Measurements from ENCODE around the gene MRPL28.

The MRPL28 gene

GRCh38 chr16:340370-341091 is 29.8 kb downstream of the MRPL28 start:
- Histone ChIP-seq H3K36me3 (ENCODE audit: low read length) (no peaks in the 10 kb centered on the region), H3K9ac (ENCODE audit: low read length) (no peak overlapping the region), H3F3A (ENCODE audit: insufficient read depth) (no peaks in the 10 kb centered on the region), H3K27ac (ENCODE audit: low read depth, low read length) (no peak overlapping the region), H3K4me2 (ENCODE audit: low read depth, low read length, poor library complexity, severe bottlenecking) (no peak overlapping the region), H3K79me2 (ENCODE audit: insufficient read depth, low read length) (peaks cover 47% of the 10 kb centered on the region), H3K27me3 (ENCODE audit: low read length) (no peaks in the 10 kb centered on the region), H4K20me1 (ENCODE audit: low read depth, low read length) (no peaks in the 10 kb centered on the region), H3K4me3 (ENCODE audit: insufficient read depth, low read length, poor library complexity, severe bottlenecking) (no peak overlapping the region), H2AFZ (ENCODE audit: low read depth, low read length, severe bottlenecking) (no peak overlapping the region), H3K9me2 (replicated peaks; ENCODE audit: insufficient read depth, low read length) (no peaks in the 10 kb centered on the region), H3K9me3 (ENCODE audit: insufficient read depth, low read length) (no peaks in the 10 kb centered on the region)
- TF ChIP-seq EZH2phosphoT487 (conservative IDR thresholded peaks at IDR 0.05; ENCODE audit: low read length), result no peak
- TF ChIP-seq, protein P1, sequence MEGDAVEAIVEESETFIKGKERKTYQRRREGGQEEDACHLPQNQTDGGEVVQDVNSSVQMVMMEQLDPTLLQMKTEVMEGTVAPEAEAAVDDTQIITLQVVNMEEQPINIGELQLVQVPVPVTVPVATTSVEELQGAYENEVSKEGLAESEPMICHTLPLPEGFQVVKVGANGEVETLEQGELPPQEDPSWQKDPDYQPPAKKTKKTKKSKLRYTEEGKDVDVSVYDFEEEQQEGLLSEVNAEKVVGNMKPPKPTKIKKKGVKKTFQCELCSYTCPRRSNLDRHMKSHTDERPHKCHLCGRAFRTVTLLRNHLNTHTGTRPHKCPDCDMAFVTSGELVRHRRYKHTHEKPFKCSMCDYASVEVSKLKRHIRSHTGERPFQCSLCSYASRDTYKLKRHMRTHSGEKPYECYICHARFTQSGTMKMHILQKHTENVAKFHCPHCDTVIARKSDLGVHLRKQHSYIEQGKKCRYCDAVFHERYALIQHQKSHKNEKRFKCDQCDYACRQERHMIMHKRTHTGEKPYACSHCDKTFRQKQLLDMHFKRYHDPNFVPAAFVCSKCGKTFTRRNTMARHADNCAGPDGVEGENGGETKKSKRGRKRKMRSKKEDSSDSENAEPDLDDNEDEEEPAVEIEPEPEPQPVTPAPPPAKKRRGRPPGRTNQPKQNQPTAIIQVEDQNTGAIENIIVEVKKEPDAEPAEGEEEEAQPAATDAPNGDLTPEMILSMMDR (IDR thresholded peaks at IDR 0.05; ENCODE audit: insufficient read depth, low read length, poor library complexity, severe bottlenecking), result no peak

- Histone ChIP-seq H3K27ac (ENCODE audit: low read depth, low read length) (no peak overlapping the region), H3K9me3 (ENCODE audit: insufficient read depth, low read length) (no peaks in the 10 kb centered on the region), H3K4me3 (ENCODE audit: insufficient read depth, low read length, poor library complexity, severe bottlenecking) (no peak overlapping the region), H4K20me1 (ENCODE audit: low read depth, low read length) (no peaks in the 10 kb centered on the region), H3F3A (ENCODE audit: insufficient read depth) (no peaks in the 10 kb centered on the region), H3K4me2 (ENCODE audit: low read depth, low read length, poor library complexity, severe bottlenecking) (no peak overlapping the region), H3K79me2 (ENCODE audit: insufficient read depth, low read length) (peaks cover 55% of the 10 kb centered on the region), H3K36me3 (ENCODE audit: low read length) (no peaks in the 10 kb centered on the region), H2AFZ (ENCODE audit: low read depth, low read length, severe bottlenecking) (no peak overlapping the region), H3K9me2 (replicated peaks; ENCODE audit: insufficient read depth, low read length) (no peaks in the 10 kb centered on the region), H3K9ac (ENCODE audit: low read length) (no peak overlapping the region), H3K27me3 (ENCODE audit: low read length) (no peaks in the 10 kb centered on the region)
- TF ChIP-seq, protein P1 (IDR thresholded peaks at IDR 0.05; ENCODE audit: insufficient read depth, low read length, poor library complexity, severe bottlenecking), result no peak
- no peak for TF ChIP-seq EZH2phosphoT487 (conservative IDR thresholded peaks at IDR 0.05; ENCODE audit: low read length)
Observed at GRCh38 chr16:339680-340079, 30.7 kb downstream of the MRPL28 start.

DNA sequence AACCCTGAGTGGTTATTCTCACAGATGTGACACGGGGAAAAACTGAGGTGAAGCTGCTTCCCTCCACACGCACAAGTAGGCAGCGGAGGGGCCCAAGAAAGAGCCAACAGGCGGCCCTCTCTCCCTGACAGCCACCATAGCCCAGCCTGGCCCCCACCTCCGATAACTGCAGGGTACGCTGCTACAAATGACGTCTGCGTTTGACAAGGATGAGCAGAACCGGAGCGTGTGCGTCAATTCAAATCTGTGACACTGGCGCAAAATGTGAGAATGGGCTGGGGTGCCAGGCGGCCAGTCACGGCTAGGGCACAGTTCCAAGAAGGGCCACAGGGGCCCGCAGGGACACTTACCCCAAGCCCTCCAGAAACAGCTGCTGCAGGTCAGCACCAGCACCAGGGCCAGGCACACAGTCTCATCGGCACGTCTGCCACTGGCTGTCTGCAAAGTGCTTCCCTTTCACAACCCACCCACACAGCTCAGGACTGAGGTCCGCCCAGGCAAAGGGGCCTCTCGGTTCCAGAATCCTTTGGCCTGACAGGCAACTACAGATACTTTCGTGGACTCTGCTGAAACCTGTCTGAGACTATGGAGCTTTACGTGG is 32.3 kb downstream of the MRPL28 start:
- H3K9ac ChIP-seq (ENCODE audit: low read length), result no peak overlapping the region
- peaks cover 58% of the 10 kb centered on the region for H3K79me2 ChIP-seq (ENCODE audit: insufficient read depth, low read length)
- H3K4me2 ChIP-seq (ENCODE audit: low read depth, low read length, poor library complexity, severe bottlenecking), result no peak overlapping the region
- H3F3A ChIP-seq (ENCODE audit: insufficient read depth), result no peaks in the 10 kb centered on the region
- H3K27ac ChIP-seq (ENCODE audit: low read depth, low read length), result no peak overlapping the region
- no peaks in the 10 kb centered on the region for H3K27me3 ChIP-seq (ENCODE audit: low read length)
- H4K20me1 ChIP-seq (ENCODE audit: low read depth, low read length), result no peaks in the 10 kb centered on the region
- H2AFZ ChIP-seq (ENCODE audit: low read depth, low read length, severe bottlenecking), result no peak overlapping the region
- H3K9me3 ChIP-seq (ENCODE audit: insufficient read depth, low read length), result no peaks in the 10 kb centered on the region
- H3K36me3 ChIP-seq (ENCODE audit: low read length), result no peaks in the 10 kb centered on the region
- TF ChIP-seq, protein P1 (IDR thresholded peaks at IDR 0.05; ENCODE audit: insufficient read depth, low read length, poor library complexity, severe bottlenecking), result no peak
- TF ChIP-seq EZH2phosphoT487 (conservative IDR thresholded peaks at IDR 0.05; ENCODE audit: low read length), result no peak
- H3K4me3 ChIP-seq (ENCODE audit: insufficient read depth, low read length, poor library complexity, severe bottlenecking), result no peak overlapping the region
- no peaks in the 10 kb centered on the region for H3K9me2 ChIP-seq (replicated peaks; ENCODE audit: insufficient read depth, low read length)
